K562 (cell line): Measurements from ENCODE around the gene IMMP2L. TPM values are rescaled to one million over a fixed set of nuclear protein-coding genes. Genes with fewer than 3 reads are reported as not detected.
A peak's percentile ranks its signal among the peaks of the same experiment; 100 is the strongest.

Source experiments
- AFF4 ChIP-seq: sonication (generic); formaldehyde crosslinking; IDR thresholded peaks from 2 replicates; pipeline ENCODE4 v1.8.0; 2023; ENCODE audit warnings: mild to moderate bottlenecking, missing genetic modification reagents
- C11orf30 ChIP-seq: fragments of 450-650 bp; IDR thresholded peaks from 2 replicates; pipeline ENCODE4 v1.6.1; 2016; ENCODE audit warnings: low read depth, mild to moderate bottlenecking
- DEAF1 ChIP-seq: fragments of 450-650 bp; formaldehyde crosslinking; IDR thresholded peaks from 2 replicates; pipeline ENCODE4 v1.4.0; 2020; ENCODE audit warnings: mild to moderate bottlenecking, moderate library complexity
- ESRRB ChIP-seq: fragments of 250-450 bp; sonication (Bioruptor Pico); IDR thresholded peaks from 2 replicates; pipeline ENCODE4 v1.5.0; 2020; ENCODE audit warnings: mild to moderate bottlenecking, moderate library complexity, borderline replicate concordance
- FOXJ2 ChIP-seq: fragments of 200-800 bp; sonication (Bioruptor generic); IDR thresholded peaks from 2 replicates; pipeline ENCODE4 v1.6.1; 2016; ENCODE audit warnings: missing genetic modification characterization, missing compliant biosample characterization
- IRF2 ChIP-seq: sonication (generic); formaldehyde crosslinking; IDR thresholded peaks from 2 replicates; pipeline ENCODE4 v1.8.1; 2022; ENCODE audit warnings: mild to moderate bottlenecking, missing genetic modification reagents
- LEF1 ChIP-seq: fragments of 450-650 bp; IDR thresholded peaks from 2 replicates; pipeline ENCODE4 v1.6.1; 2016; ENCODE audit warnings: mild to moderate bottlenecking
- RHOXF2B ChIP-seq: fragments of 250-450 bp; sonication (Bioruptor Pico); conservative IDR thresholded peaks from 2 replicates; pipeline ENCODE4 v1.5.1; 2021
- SAFB ChIP-seq: fragments of 200-400 bp; formaldehyde crosslinking; IDR thresholded peaks from 2 replicates; pipeline ENCODE4 v1.6.1; 2017; ENCODE audit warnings: low read depth, low read length, borderline replicate concordance
- ZNF316 ChIP-seq: fragments of 450-650 bp; IDR thresholded peaks from 2 replicates; pipeline ENCODE4 v1.6.1; 2016
- ZNF695 ChIP-seq: fragments of 450-650 bp; formaldehyde crosslinking; IDR thresholded peaks from 2 replicates; pipeline ENCODE4 v1.4.0; 2020; ENCODE audit warnings: mild to moderate bottlenecking, moderate library complexity
- polyA plus RNA-seq, 8 experiments: library from polyadenylated mRNA; depleted of rRNA in 4 of 8; stranded (reverse) in 5 of 8; unstranded in 3 of 8; fragments of >200 nt; fragmentation: Nextera tagmentation in 2 of 8; fragmentation: Illumina TruSeq in 1 of 8; extraction: Ambion mirVana in 2 of 8; extraction: Trizol in 1 of 8; gene quantifications; 2 replicates each; pipeline versions ENCODE4 v1.2.1 to v1.2.3, GENCODE V29; 2011 to 2014; ENCODE audit warnings: inconsistent platforms in 1 of 8, missing spikeins in 1 of 8
- total RNA-seq, 7 experiments: library from RNA; depleted of rRNA in 6 of 7; stranded (reverse); fragments of >200 nt in 6 of 7; fragmentation: Illumina TruSeq in 2 of 7; extraction: Trizol in 2 of 7; gene quantifications; 2 replicates each; pipeline versions ENCODE4 v1.2.1 to v1.2.3, GENCODE V29; 2011 to 2021; ENCODE audit warnings: low replicate concordance in 1 of 7

IMMP2L gene
- total and polyA plus RNA-seq, 9 of the 15 experiments (the other 6 are each of a cell fraction or from before 2014, with no cell fraction given): 29.7 to 116 (median 53.0) TPM

- TF ChIP-seq DEAF1 (CRISPR knock-in tag) (no peak), ZNF695 (CRISPR knock-in tag) (no peak), LEF1 (no peak), ZNF316 (peak; percentile 64), RHOXF2B (CRISPR knock-in tag) (no peak), AFF4 (CRISPR knock-in tag) (no peak), SAFB (no peak), C11orf30 (0 out of 2 replicates have a peak, but pooled peaks have one; percentile 35), IRF2 (CRISPR knock-in tag) (no peak), FOXJ2 (0 out of 2 replicates have a peak, but pooled peaks have one; percentile 16), ESRRB (no peak)
Observed at GRCh38 chr7:111529507-111530355, 32.6 kb downstream of the IMMP2L start (continued).
